Measurements from ENCODE around the gene ZNHIT3.
"Not testable (repeated sequence)": the region's sequence is repeated elsewhere in the genome, so short reads cannot be mapped to it uniquely, and the experiment has no call there.

ZNHIT3 gene

GRCh38 chr17:36484021-36484420 is 2.5 kb upstream of the ZNHIT3 start:
- DNase-seq (ENCODE audit: low read depth in 2 of 2), result not testable (repeated sequence)

GRCh38 chr17:36485027-36485426 is 1.5 kb upstream of the ZNHIT3 start:
- no peak for DNase-seq (ENCODE audit: low read depth in 2 of 2)

DNA sequence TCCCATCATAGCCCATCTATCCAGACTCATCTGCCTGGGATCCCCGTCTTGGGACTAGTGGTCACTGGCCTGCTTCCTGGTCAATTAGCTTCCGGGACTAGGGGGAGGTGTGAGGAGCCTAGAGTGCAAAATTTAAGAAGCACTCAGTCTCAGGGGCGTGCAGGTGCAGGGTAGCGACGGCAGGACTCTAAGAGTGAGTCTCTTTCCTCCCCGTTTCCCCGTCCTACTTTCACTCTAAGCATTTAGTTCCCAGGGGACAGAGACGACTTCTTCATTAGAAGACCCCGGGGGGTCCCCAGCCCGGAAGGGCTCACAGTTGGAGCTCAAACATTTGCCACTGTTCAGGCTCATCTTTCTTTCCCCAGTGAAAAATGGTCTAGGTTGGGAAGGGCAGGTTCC is 677 bp upstream of the ZNHIT3 start:
- DNase-seq (ENCODE audit: low read depth in 2 of 2), result no peak

DNA sequence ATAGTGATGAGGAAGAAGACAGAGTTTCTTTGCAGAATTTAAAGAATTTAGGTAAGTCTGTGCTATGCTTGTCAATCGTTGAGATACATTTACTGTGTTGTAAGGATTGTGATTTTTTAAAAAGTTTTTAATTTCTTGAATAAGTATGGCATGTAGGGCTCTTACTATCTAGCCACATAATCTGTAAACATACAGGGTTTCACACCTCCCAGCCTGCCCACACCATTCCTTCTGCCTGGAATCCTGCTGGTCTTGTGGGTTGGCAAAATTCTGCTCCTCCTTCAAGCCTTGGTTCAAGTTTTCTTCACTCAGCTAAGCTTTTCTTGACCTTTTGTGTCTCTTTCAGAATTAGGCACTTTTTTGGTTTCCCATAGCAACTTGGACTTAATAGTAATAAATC is 7.5 kb downstream of the ZNHIT3 start:
- DNase-seq (ENCODE audit: low read depth in 2 of 2), result no peak

- no peak for DNase-seq (ENCODE audit: low read depth in 2 of 2)
These were observed 8.2 kb downstream of the ZNHIT3 start for GRCh38 chr17:36494674-36495073.

DNA sequence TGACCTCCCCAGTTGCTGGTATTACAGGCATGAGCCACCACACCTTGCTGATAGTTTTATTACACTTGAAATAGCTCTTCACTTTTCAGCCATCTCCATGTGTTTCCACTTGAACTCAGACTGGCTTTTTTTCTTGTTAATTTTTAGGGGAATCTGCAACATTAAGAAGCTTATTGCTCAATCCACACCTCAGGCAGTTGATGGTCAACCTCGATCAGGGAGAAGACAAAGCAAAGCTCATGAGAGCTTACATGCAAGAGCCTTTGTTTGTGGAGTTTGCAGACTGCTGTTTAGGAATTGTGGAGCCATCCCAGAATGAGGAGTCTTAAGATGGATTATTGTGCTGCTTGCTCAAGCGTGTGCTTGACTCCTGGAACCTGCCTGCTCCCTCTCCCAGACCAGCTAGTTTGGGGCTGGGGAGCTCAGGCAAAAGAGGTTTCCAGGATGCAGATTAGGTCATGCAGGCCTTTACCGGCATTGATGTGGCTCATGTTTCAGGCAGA is 8.6 kb downstream of the ZNHIT3 start:
- DNase-seq (ENCODE audit: low read depth in 2 of 2), result no peak

DNA sequence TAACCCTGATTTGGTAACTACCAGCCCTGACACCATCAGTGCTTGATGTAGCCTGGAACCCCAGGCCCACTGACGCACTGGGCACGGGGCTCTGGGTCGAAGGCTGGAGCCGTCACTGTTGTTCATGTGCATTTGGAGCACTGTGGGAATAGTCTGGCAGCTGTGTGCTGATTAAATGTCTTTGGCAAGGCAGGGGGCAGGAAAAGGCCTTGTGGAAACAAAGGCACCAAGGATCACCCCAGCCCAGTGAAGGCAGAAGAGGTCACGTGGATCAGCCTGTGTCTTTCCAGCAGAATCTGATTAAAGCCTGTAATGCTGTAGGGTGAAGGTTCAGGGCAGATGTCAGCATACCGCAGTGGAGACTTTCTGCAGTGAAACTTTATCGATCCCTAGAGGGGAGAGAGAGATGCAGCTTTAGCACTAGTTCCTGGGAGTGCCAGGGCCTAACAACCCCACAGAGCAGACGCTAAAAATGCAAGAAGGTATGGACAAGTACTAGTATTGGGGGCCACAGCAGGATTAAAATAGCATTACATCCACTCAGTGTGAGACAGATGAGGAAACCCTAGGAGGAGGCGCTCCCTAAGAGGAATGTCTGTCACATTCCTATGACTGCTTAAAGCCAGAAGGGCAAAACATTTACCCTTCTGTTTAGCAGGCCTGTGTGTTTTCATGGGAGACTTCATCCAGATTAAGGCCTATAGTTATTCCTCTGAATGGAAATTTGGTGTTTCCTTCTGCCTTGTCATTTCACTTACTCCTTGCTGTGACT is 9.7 kb downstream of the ZNHIT3 start:
- no peak for DNase-seq (ENCODE audit: low read depth in 2 of 2)

DNA sequence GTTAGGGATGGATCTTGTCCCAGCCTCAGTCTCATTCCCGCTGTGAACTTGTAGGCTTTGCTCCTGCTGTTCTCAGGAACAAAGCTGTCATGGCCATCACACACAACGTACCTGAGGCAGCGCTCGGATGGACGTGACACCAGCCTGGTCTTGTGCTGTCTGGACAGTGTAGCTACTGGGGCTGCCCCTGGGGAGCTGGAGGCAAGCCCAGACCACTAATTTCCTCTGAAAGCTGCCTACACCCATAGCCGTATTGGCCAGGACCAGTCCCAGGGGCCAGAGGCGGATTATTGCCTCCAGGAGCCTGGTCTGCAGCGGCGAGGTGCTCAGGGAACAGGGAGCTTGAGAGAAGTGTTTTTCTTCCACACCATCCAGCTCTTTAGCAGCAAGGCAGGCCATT is 11.7 kb downstream of the ZNHIT3 start:
- no peak for DNase-seq (ENCODE audit: low read depth in 2 of 2)

GRCh38 chr17:36498560-36499300 is 12.2 kb downstream of the ZNHIT3 start:
- no peak for DNase-seq (ENCODE audit: low read depth in 2 of 2)

- no peak for DNase-seq (ENCODE audit: low read depth in 2 of 2)
These were observed 14.3 kb downstream of the ZNHIT3 start for GRCh38 chr17:36500745-36501225.

- DNase-seq (ENCODE audit: low read depth in 2 of 2), result no peak
These were observed 14.9 kb downstream of the ZNHIT3 start for GRCh38 chr17:36501351-36501750.

DNA sequence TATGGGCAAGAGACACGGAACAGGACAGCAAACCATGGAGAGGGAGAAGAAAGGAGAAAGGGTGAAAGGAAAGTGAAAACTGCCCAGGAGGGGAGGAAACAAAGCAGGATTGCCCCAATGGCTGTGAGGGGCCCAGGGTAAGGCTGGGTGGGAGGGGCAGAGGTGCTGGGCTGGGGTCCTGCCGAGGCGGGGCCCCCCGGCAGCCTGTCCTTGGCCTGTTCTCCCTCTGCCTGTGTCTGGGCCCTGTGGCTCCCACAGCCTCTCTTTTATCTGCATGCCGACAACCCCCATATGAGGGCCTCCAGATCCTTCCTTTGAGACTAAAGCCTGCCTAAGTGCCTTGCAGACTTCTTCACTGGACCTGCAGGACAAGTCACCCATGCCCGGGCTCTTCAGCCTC is 15.5 kb downstream of the ZNHIT3 start:
- no peak for DNase-seq (ENCODE audit: low read depth in 2 of 2)

DNA sequence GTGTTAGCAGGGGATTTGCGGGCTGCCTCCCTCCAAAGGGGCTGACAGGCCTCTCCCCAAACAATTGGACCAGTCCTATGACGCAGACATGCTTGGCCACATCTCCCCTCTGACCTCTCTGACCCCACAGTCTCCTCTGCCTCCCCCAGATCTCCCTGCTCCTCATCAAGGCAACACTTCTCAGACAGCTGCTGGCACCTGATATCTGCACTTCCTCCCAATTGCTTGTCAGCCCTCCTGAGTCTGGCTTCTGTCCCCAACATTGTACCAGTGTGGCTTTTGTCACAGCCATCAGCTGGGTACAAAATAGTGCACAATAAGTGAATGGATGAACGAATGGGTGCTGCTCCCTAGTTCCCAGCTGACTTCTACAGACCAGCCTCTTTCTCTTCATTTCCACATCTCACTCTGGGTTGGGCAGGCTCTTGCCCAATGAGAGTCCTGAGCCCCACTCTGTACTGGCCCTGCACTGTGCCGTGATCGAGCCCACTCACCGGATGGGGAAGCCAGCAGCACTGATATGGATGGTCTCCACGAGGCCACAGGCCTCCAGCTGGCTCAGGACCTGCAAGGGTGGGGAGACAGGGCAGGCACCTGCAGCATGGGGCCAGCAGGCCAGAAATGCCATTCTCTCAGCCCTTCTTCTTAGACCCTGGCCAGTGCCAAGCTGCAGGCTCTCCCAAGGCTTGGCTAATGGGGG is 17.1 kb downstream of the ZNHIT3 start:
- DNase-seq (ENCODE audit: low read depth in 2 of 2), result no peak

DNA sequence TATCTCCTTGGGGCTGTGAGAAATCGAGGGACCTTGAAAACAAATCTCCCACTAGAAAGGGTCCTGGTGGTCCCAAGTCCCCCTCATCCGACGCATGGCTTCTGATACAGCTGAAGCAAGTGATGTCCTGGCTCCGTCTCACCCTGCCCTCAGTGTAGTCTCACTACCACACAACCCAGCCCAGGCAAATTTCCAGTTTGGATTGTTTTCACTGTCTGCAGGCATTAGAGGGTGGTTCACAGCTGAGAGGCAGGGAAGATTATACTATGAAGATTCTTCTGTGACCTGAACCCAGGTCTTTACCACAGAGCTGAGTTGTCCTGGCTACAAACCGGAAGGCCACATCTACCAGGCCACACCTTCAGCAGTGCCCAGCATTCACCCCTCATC is 17.7 kb downstream of the ZNHIT3 start:
- no peak for DNase-seq (ENCODE audit: low read depth in 2 of 2)

- no peak for DNase-seq (ENCODE audit: low read depth in 2 of 2)
These were observed 18.7 kb downstream of the ZNHIT3 start for GRCh38 chr17:36505171-36505570.

DNA sequence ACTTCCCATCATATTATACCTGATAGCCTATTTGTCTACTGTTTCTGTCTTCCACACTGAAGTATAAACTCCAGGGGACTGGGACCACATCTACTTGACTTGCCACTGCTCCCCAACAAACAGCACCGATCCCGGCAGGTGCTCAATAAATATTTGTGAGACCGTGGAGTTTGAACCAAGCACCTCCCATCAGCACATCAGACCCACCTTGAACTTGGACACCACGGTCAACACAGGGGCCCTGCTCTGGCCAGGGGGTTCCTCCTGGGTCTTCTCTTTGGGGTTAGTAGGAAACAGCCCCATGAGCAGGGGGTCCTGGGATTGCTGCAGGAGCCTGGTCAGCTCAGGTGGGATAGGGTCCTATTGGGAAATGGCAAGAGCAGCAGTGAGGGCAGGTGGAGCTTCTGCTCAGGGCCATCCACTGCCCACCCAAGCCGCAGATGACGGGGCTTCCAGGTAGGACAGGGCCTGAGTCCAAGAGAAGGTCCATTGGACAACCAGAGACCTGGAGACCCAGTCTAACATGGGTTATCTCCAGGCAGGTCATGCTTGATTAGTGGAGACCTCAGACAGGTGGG is 19.9 kb downstream of the ZNHIT3 start:
- no peak for DNase-seq (ENCODE audit: low read depth in 2 of 2)

DNA sequence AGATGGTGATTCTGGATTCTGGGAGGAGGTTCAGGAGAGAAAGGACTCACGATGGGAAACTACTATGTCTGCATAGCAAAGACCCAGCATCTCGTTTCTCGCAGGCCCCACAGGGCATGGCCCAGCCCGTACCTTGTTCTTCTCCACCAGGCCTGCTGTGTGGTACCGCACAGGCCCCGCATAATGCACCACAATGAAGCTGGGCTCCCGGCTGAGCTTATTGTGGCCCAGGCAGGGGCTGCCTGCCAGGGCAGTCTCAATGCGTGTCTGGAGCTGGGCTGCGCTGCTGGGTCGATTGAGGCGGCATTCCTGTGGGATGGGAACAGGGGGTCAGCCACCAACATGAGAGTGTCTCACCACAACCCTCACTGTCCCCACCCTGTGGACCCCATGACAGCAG is 20.4 kb downstream of the ZNHIT3 start:
- DNase-seq (ENCODE audit: low read depth in 2 of 2), result no peak

- DNase-seq (ENCODE audit: low read depth in 2 of 2), result no peak
These were observed 20.8 kb downstream of the ZNHIT3 start for GRCh38 chr17:36507266-36507665.

- DNase-seq (ENCODE audit: low read depth in 2 of 2), result not testable (repeated sequence)
These were observed 22.0 kb downstream of the ZNHIT3 start for GRCh38 chr17:36508439-36508838.

- no peak for DNase-seq (ENCODE audit: low read depth in 2 of 2)
These were observed 22.9 kb downstream of the ZNHIT3 start for GRCh38 chr17:36509272-36509985.

DNA sequence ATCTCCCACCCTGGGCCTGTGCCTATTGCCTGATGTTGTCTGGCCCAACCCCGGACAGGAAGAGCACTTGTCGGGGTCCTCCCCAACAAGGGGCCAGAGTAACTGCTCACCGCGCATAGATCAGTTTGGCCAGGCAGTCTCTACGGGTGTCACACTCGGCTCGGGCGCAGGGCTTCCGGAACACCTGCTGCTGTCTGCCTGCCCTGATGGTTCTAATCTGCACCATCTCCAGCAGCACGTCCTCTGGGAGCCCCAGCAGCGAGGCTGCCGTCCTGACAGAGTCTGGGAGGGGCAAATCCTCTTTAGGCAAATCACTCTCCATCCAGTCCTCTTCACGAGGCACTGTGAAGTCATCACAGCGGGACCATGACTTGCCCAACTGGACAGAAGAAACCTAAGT is 24.2 kb downstream of the ZNHIT3 start:
- no peak for DNase-seq (ENCODE audit: low read depth in 2 of 2)

Data from activated CD4-positive, alpha-beta T cell treated with anti-CD3 and anti-CD28 coated beads for 24 hours (primary cell).